ENCODE results near the gene SHANK2.
"Not testable (repeated sequence)": the region's sequence is repeated elsewhere in the genome, so short reads cannot be mapped to it uniquely, and the experiment has no call there.

The SHANK2 gene

DNA sequence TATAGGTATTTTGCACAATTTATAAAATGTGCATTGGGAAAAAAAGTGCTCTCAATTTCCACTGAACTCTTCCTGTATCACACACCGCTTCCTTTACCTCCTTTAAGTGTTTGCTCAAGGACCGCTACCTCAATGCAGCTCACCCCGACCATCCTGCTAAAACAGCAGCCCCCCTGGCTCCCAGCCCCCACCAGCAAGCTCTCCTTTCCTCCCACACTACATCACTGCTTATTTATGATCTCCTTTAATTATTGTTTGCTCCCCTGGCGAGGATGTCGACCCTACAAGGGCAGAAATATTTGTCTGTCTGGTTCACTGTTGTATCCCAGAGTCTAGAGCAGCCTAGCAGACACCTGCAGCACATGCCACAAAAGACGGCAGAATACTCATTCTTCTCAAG is 10.0 kb downstream of the SHANK2 start:
- no peak for DNase-seq

DNA sequence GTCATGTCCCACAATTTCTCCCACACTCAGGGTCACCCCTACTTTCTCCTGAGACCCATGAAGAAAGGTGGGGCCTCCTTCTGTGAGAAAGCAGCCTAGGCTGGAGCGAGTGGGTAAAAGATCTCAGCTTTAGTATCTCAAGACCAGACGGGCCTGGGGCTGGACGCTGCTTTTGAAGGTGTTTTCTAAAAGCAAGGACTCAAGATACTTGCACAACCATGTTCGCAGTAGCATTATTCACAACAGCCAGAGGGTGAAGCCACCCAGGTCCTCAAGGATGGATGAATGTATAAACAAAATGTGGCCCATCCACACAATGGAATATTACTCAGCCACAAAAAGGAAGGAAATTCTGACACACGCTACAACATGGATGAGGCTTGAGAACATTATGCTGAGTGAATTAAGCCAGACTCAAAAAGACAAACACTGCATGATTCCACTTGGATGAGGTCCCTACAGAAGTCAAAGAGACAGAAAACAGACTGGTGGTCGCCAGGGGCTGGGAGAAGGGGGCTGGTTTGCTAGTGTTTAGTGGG is 10.6 kb downstream of the SHANK2 start:
- DNase-seq = no peak

DNA sequence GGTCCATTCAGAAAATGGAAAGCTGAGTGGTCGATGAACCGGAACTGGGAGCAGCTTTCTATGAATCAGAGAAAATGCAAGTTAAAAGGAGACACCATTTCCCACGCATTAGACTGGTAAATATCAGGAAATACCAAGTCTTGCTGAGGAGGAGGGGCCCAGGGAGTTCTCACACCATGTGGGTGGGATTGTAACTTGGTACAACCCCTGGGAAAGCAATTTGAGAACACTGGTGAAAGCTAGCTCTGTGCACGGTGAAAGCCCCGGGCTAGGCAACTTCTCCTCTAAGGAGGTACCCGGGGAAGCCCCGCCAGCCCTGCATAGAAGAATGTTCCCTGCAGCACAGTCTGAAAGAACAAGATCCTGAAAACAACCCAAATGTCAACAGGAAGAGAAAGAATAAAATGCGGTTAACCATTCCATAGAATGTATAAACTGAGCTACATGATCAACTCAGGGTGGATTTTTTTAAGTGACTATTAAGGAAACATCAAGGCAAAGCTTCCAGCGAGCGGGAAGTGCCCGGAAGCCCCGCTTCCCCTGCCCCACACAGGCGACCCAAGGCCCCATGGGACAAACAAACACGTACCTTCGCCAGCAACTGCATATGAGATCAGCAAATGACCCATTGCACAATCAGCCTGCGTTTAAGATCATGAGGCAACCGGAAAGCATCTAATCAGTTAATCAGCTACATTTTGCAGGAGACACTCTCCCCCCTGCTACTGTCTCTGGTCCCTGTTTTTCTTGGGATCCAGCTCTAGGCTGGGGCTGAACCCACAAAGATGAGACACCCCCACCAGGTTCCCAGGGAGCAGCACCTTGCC is 11.3 kb downstream of the SHANK2 start:
- no peak for DNase-seq

DNA sequence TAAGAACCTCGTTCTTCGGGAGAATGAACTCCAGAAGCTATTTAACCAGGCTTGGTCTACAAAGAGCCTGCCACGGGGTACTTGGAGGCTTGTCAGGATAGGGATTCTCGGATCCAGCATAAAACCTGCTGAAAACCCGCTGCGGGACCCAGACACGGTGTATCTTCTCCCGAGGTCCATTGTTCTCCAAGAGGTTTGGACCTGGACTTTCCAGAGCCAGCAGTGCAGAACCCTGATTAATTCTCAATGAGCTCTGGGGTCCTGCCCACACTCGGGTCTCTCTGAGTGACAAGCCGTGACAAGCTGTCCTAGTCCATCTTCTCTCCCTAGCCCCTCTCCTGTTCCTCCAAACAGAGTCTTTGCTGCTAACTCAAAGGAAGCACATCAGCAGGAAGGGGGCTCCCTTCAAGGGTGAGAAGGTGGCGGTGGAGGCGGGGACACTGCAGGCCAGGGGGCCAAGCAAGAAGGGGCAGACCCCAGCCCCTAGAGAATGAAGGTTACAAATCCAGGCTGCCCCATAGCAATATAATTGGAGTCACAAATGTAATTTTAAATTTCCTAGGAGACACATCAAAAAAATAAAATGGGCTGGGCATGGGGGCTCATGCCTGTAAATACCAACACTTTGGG is 12.2 kb downstream of the SHANK2 start:
- no peak for DNase-seq

DNA sequence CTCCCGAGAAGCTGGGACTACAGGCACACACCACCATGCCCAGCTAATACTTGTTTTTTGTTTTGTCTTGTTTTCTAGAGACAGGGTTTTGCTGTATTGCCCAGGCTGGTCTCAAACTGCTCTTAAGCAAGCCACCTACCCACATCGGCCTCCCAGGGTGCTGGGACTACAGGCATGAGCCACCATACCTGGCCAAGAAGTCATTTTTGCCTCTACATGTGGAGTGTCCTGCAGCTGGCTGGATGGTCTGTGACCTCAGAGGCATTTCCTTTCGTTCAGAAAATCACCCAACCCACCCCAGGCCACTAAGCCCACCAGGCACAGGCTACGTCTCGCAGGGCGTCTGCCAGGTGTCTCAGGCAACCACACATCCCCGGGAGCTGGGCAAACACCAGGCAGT is 12.8 kb downstream of the SHANK2 start:
- no peak for DNase-seq

DNA sequence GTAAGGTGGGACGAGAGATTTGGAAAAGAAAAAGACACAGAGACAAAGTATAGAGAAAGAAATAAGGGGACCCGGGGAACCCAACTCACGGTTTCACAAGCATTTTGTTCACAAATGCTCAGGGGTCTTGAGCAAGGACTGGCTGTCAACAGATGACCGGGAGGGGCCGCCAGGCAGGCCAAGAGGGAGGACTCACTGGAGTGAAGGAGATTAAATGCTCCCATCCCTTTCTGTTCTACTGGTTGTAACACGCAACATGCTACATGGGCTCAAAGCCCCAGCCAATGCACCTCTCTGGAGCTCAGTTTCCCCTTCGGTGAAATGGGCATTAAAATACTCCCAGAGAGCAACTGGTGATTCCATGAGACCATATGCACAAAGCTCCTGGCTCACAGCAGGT is 13.4 kb downstream of the SHANK2 start:
- no peak for DNase-seq

DNA sequence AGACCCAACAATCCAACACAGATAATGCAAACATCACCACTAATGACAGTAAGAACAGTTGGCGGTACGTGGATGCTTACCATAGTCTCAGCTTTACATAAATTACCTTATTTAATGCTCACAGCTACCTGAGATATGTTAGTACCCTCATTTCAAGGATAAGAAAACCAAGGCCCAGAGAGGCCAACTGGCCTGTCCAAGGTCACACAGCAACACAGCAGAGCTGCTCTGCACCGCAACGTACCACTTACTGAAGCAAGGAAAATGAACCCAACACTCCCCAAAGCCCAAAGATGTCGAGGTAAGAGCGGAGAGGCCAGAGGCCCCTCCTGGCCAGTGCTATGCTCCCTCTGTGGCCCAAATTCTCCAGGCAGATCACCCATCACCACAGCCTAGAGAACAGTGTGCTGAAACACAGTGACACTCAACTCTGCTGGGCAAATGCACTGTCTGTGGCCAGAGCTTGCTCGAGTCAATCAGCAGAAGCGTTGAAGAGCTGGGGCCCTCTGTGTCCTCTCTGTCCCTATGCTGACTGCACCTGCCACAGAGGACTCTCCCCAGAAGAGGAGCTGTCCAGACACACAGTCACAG is 14.0 kb downstream of the SHANK2 start:
- DNase-seq = no peak

DNA sequence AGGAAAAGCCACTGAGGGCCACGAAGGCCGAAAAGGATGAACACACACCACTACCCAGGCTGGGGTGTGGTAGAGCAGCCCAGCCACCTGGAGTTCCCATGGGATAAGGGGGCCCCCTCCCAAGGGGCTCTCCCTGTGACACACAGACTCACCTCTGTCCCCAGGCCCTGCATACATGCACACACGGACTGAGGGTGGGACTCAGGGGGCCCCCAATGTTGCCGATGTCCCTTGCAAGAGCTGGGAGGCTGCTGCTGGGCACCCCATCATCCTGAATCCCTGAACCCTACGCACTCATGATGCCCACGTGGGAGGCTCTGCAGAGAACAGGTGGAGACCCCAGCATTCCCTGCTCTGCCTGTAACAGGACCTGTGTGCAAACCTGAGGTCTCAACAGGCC is 14.5 kb downstream of the SHANK2 start:
- DNase-seq = no peak

DNA sequence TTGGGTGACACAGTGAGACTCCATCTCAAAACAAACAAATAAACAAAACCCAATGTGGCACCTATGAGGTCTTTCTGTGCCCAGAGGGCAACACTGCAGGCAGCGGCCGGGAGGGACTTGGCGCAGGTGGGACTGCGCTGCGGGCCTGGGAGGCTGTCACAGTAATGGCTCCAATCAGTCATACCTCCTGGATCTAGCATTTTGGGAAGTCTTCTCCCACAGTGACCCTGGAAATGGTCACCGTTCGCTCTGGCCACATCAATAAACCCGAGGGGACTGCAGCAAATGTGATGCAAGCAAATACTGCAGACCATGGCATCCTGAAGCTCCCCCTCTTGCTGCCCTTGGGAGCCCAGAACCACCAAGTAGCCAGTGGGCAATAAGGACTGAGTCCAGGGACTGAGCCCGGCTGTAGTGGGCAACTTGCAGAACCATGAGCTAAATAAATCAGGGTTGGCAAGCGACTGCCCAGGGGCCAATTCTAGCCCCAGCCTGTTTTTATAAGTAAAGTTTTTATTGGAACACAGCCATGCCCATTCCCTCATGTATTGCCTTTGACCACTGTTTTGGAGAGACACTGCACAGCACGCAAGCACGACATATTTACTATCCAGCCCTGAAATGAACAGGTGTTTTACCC is 15.4 kb downstream of the SHANK2 start:
- no peak for DNase-seq

DNA sequence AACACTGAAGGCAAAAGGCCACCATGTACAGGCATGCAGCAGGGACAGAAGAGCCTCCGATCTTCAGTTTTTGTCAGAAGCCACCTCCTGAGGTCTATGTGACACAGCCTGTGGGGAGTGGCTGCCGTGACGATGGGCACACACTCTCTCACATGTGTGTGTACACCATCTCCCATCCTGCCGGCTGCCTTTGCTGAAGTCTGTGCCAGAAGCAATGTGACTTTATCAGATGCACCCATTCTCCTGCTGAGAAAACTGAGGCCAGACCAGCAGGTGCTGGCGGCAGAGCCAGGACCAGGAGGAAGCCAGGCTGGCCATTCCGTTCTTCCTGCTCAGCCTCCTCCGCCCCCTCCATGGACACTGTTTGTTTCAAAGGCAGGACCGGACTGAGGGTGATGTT is 16.7 kb downstream of the SHANK2 start:
- no peak for DNase-seq

DNA sequence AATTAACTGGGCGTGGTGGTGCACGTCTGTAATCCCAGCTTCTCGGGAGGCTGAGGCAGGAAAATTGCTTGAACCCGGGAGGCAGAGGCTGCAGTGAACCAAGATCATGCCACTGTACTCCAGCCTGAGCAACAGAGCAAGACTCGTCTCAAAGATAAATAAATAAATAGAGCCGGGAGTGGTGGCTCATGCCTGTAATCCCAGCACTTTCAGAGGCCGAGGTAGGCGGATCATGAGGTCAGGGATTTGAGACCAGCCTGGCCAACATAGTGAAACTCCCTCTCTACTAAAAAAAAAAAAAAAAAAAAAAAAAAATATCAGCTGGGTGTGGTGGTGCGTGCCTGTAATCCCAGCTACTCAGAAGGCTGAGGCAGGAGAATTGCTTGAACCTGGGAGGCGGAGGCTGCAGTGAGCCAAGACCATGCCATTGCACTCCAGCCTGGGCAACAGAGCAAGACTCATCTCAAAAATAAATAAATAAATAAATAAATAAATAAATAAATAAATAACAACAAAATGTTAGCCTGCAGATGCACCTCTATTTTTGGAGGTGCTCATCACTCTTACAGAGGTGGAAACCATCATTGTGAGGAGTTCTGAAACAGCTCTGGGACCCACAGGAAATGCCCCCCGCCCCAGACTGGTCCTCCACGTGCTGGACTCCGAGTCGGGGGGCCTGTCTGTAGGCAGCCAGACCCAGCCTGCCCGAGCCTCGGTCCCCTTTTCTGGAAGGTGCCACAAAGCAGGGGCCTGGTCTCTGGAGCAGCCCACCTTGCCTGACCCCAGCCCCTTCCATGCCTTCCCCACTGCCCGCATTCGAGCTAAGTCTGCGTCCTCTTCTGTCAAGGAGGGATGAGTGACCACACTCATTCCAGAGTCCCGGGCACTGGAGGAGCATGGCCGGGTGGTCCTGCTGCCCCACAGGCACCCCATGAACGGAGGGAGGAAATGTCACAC is 18.2 kb downstream of the SHANK2 start:
- not testable (repeated sequence) for DNase-seq

DNA sequence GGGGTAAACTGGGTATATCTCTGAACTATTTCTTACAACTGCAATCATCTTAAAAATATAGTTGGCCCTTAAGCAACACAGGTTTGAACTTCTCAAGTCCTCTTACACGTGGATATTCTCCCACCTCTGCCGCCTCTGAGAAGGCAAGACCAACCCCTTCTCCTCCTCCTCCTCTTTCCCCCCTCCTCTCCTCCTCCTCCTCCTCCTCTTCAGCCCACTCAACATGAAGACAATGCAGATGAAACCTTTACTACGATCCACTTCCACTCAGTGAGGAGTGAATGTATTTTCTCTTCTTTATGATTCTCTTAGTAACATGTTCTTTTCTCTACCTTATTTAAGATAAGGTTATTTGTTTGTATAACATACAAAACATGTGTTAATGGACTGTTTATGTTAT is 20.0 kb downstream of the SHANK2 start:
- DNase-seq = no peak

DNA sequence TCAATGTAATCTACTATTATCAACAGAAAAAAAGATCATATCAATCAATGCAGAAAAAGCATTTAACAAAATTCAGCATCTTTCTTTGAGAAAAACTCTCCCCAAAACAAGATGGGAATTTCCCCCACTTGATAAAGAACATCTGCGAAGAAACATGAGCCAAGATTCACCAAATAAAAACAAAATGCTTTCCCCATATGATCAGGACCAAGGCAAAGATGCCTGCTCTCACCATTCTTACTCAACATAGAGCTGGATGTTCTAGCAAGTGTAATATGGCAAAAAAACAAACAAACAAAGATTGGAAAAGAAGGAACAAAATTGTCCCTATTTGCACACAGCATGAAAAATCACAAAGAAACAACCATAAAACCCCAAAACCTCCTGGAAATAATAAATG is 23.4 kb downstream of the SHANK2 start:
- DNase-seq = no peak

DNA sequence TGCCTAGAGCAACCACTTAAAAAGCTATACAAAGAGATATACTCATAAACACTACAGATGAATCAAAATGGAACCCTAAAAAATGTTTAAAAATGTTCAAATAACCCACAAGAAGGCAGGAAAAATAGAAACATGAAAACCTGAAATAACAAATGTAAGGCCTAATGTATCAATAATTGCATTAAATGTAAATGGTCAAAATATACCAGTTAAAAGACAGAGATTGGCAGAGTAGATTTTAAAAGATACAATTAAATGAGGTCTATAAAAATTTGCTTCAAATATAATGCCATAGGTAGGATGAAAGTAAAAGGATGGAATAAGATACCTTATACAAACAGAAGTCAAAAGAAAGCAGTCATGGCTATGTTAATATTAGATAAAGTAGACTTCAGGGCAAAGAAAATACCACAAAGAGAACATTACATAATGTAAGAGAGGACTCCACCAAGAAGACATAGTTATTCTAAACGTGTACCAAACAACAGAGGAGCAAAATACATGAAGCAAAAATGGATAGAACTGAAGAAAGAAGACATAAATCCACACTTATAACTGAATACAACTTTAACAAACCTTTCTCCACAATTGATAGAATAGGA is 25.2 kb downstream of the SHANK2 start:
- DNase-seq = no peak

DNA sequence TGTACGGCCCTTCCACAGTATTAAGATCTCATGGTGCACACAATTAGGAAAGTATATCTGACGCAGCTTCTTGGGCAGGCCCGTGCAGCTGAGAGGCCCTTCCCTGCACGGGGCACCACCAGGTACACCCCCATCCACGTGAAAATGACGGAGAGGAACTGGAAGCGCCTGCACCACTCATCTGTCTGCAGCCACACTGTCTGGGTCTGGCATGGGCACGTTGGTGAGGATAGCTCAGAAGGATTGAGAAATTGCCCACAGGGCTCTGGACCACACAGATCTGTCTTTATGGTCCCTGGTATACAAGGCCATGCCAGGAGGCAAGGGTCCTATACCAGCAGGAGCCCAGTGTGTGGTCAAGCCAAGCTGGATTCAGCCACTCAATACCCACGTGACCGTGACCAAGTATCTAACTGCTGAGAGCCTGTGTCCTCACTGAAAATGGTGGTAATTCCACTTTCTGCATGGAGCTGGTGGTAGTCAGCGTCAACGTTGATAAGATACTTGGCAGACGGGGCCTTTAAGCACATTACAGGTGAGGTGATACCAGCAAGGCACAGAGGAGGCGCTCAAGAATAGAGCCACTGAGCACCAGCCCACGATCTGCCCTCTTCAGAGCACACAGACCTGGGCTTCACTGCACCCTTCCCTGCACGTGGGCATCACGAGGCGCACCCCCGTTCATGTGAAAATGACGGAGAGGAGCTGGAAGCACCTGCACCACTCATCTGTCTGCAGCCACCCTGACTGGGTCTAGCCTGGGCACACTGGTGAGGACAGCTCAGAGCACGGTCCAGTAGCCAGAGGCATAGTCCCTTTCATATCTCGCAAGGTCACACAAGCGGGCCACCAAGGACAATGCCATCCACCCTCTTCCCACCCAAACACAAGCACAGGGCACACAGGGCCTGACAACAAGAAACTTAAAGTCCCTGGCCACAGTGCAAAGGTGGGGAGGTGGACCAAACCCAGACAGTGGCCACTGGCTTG is 28.4 kb downstream of the SHANK2 start:
- DNase-seq = no peak

DNA sequence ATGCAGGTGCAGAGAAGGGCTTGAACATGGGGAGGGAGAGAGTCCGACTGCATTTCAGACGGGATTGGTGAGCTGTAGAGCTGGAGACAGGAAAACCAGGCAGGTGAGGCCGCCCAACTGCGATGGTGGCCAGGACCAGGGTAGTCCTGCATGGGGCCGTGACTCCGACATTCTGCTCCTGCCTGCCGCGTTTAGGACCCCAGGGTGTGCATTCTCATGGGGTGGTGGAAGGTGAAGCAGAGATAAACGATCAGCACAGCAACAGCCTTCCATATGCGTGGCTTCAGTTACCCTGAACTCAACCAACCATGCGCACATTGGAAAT is 29.3 kb downstream of the SHANK2 start:
- no peak for DNase-seq

DNA sequence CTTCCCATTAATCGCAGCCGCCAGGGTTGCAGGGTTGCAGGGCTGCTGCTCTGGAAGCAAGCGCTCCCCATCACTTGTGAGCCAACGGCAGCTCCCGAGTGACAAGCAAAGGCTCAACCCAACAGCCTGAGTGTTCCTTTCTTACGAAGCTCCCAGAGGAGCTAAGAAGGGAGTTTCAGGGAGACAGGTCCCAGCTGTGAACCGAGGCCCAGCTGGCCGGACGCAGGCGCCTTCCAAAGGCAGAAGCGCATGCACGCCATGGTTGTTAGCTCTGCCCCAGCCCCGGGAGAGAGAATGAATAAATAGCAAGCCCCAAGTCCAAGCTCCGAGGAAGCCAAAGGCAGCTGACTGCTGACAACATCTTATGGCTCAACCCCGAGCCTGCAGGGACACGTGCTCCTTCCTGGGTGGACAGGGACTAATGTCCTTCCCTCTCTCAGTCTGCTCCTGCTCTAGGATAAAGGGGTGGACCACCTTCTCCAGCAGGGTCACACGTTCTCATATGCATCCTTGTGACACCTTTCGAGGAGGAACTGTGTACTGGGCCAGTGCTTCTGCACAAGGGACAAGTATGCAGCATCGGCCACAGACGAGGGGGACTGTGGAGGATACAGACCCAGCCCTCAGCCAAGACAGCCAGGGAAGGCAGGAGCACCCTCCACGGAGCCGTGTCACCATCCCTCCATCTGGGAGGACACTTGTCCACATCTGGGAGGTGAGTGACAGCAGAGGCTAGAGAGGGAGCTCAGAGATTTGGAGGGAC is 29.9 kb downstream of the SHANK2 start:
- no peak for DNase-seq

DNA sequence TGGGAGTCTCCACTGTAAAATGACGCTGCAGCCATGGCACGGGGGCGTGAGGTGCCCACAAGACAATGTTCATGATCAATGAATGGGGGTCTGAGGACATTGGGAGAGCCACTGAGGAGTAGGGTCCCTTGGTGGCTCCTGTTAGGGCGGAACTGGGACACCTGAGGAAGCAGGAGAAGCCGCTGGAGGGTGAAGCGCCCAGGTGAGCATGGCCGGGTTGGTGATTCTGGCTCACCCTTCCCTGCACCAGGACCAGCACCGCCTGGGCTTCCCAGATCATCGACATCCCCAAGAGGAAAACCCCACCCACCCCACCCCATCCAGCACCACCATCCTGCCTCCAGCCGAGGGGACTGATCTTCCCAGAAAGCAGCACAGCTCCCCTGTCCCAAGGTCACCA is 30.6 kb downstream of the SHANK2 start:
- DNase-seq = no peak

DNA sequence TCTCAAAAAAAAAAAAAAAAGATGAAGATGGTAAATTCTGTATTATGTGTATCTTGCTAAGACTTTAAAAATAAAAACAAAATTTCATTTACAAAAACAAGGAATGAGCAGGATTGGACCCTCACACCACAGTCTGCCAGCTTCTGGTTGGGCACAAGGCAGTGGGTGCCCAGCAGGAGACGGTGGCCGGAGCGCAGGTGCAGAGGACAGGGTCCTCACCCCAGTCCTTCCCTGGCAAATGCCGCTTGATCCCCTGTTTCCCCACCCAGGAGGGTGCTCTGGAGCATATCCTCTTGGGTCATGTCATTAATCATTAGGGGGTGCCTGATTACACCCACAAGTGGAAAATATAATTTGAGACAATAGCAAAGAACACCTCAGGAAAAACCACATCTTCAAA is 31.2 kb downstream of the SHANK2 start:
- no peak for DNase-seq
